Esophagus muscularis mucosa (tissue), 4 donors: Measurements from ENCODE around the gene CELSR1.

Experiments
- CTCF ChIP-seq, 3 experiments: fragments of 200-600 bp in 2 of 3; fragments of 450-650 bp in 1 of 3; sonication (generic) in 2 of 3; IDR thresholded peaks; one replicate each; pipeline ENCODE4 v1.5.1; 2017 to 2019; ENCODE audit warnings: antibody characterized with exemption in 3 of 3, mild to moderate bottlenecking in 2 of 3, moderate library complexity in 1 of 3
- EP300 ChIP-seq: sonication (generic); formaldehyde crosslinking; IDR thresholded peaks from one replicate; pipeline ENCODE4 v1.6.1; 2017; ENCODE audit warnings: antibody characterized with exemption
- POLR2A ChIP-seq: fragments of 450-650 bp; IDR thresholded peaks from one replicate; pipeline ENCODE4 v1.6.1; 2017; ENCODE audit warnings: antibody characterized with exemption, moderate library complexity, mild to moderate bottlenecking, low read depth
- POLR2AphosphoS5 ChIP-seq, 2 donors: sonication (generic); formaldehyde crosslinking; IDR thresholded peaks; one replicate each; pipeline ENCODE4 v1.6.1; 2017; ENCODE audit warnings: antibody characterized with exemption in 2 of 2

DNA sequence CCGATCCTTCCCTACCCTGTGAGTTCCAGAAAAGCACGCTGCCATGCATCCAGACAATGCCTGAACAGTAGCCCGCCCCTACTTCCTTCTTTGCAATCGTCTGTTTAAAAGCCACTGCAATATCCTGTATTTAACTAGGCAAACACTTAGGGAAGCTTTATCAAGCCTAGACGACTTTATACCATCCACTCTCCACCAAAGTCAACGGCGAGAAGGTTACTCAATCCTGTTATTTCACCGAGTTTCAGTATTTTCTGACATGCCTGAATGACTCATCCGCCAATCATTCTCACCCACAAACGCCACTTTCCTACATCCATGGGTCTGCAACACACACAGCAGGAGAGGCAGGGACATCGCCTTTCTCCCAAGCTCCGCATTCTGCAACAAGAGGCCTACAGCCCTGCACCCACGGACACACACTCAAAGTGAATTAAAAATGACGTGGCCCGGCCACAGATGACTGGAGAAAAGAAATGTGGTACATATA lies 9.3 kb downstream of the CELSR1 start:
- TF ChIP-seq CTCF (IDR thresholded peaks at IDR 0.05), result no peak
- no peak for TF ChIP-seq POLR2A
- TF ChIP-seq EP300, result no peak
- TF ChIP-seq POLR2AphosphoS5 (IDR thresholded peaks at IDR 0.05), result no peak
